HepG2 (cell line): Measurements from ENCODE around the gene EYA2. TPM values are rescaled to one million over a fixed set of nuclear protein-coding genes. Genes with fewer than 3 reads are reported as not detected.

Experiments
- ARID5B ChIP-seq: IDR thresholded peaks from 2 replicates; pipeline ENCODE4 v1.4.0; 2020; ENCODE audit warnings: mild to moderate bottlenecking, missing genetic modification reagents
- DNMT1 ChIP-seq: sonication (generic); formaldehyde crosslinking; IDR thresholded peaks from 2 replicates; pipeline ENCODE4 v1.5.1; 2020; ENCODE audit warnings: mild to moderate bottlenecking, missing genetic modification reagents
- ERF ChIP-seq: IDR thresholded peaks from 2 replicates; pipeline ENCODE4 v1.6.1; 2018; ENCODE audit warnings: missing biosample characterization, missing genetic modification reagents
- FOXO4 ChIP-seq: sonication (generic); formaldehyde crosslinking; conservative IDR thresholded peaks from 2 replicates; pipeline ENCODE4 v1.8.1; 2023; ENCODE audit warnings: missing genetic modification reagents
- RFX1 ChIP-seq: fragments of 450-650 bp; IDR thresholded peaks from 2 replicates; pipeline ENCODE4 v1.6.1; 2017
- ZNF207 ChIP-seq: fragments of 450-650 bp; IDR thresholded peaks from 2 replicates; pipeline ENCODE4 v1.6.1; 2016; ENCODE audit warnings: antibody characterized with exemption, borderline replicate concordance
- ZNF337 ChIP-seq: sonication (generic); formaldehyde crosslinking; IDR thresholded peaks from 2 replicates; pipeline ENCODE4 v1.5.1; 2020; ENCODE audit warnings: missing genetic modification reagents, low read depth, mild to moderate bottlenecking, borderline replicate concordance
- ZNF367 ChIP-seq: sonication (generic); formaldehyde crosslinking; IDR thresholded peaks from 2 replicates; pipeline ENCODE4 v1.4.0; 2020; ENCODE audit warnings: missing genetic modification reagents, borderline replicate concordance
- ZNF549 ChIP-seq: sonication (generic); formaldehyde crosslinking; IDR thresholded peaks from 2 replicates; pipeline ENCODE4 v1.5.0; 2020; ENCODE audit warnings: missing genetic modification reagents
- ZNF580 ChIP-seq: IDR thresholded peaks from 2 replicates; pipeline ENCODE4 v1.6.1; 2016; ENCODE audit warnings: low read depth, borderline replicate concordance
- polyA plus RNA-seq, 8 experiments: library from polyadenylated mRNA; depleted of rRNA in 3 of 8; stranded (reverse) in 7 of 8; unstranded in 1 of 8; fragments of >200 nt; fragmentation: Illumina TruSeq in 4 of 8; extraction: Trizol in 4 of 8; gene quantifications; 2 replicates each; pipeline versions ENCODE4 v1.2.1 to v1.2.3, GENCODE V29; 2011 to 2016; ENCODE audit warnings: low read depth in 4 of 8, missing spikeins in 1 of 8, mixed read lengths in 1 of 8; ENCODE audit not compliant: insufficient read depth in 1 of 8
- total RNA-seq, 5 experiments: library from RNA; depleted of rRNA; stranded (reverse); fragments of >200 nt; fragmentation: Illumina TruSeq; extraction: Trizol; gene quantifications; 2 replicates each; pipeline ENCODE4 v1.2.3, GENCODE V29; 2016; ENCODE audit warnings: low read depth in 1 of 5
- TF ChIP-seq, protein P1 (sequence below): sonication (generic); formaldehyde crosslinking; IDR thresholded peaks from 2 replicates; pipeline ENCODE4 v1.5.0; 2020; ENCODE audit warnings: mild to moderate bottlenecking, missing genetic modification reagents, borderline replicate concordance
- TF ChIP-seq, protein P2 (sequence below): sonication (generic); formaldehyde crosslinking; conservative IDR thresholded peaks from 2 replicates; pipeline ENCODE4 v1.5.0; 2020; ENCODE audit warnings: missing genetic modification reagents

Gene EYA2
- total and polyA plus RNA-seq, 2 of the 13 experiments (the other 11 are each of a cell fraction or from before 2014, with no cell fraction given) = not detected

DNA sequence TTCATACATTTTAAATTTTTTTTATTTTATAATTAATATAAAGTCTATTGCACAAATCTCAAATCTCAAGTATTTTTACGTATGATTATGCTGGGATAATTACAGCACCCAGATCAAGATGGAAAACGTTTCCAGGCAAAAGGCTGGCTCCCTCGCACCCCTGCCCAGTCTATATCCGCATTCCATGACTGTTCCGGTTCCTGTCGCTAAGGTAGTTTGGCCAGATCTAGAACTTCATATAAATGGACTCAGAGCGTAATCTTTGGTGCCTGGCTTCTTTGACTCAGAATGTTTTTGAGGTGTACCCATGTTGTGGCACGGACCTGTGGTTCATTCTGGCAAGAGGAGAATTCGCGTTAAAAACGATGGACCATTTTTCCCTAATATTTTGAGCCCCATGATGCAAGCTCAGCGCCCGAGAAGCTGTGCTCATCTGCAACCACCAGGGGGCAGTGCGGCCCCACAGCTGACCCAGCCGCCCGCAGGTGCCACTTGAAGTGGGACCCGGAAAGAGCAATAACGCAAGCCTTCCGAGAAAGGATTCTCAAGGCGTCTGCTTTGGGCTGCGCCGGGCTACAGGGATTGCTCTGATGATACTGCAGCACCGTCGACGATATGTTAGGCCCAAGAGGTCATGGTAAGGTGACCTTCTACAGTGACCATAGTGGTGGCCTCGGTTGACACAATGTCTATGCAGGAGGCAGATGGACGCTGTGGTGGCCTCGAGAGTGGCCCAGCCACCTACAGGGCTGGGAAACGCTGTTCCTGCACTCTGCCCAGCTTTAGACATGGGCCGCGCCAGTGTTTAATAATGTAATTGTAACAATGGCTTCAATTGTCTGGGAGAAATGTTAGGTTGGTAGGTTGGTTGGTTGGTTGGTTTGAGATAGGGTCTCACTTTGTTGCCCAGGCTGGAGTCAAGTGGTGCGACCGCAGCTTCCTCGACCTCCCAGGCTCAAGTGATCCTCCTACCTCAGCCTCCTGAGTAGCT lies 301.7 kb downstream of the EYA2 start (continued):
- TF ChIP-seq, protein P1, sequence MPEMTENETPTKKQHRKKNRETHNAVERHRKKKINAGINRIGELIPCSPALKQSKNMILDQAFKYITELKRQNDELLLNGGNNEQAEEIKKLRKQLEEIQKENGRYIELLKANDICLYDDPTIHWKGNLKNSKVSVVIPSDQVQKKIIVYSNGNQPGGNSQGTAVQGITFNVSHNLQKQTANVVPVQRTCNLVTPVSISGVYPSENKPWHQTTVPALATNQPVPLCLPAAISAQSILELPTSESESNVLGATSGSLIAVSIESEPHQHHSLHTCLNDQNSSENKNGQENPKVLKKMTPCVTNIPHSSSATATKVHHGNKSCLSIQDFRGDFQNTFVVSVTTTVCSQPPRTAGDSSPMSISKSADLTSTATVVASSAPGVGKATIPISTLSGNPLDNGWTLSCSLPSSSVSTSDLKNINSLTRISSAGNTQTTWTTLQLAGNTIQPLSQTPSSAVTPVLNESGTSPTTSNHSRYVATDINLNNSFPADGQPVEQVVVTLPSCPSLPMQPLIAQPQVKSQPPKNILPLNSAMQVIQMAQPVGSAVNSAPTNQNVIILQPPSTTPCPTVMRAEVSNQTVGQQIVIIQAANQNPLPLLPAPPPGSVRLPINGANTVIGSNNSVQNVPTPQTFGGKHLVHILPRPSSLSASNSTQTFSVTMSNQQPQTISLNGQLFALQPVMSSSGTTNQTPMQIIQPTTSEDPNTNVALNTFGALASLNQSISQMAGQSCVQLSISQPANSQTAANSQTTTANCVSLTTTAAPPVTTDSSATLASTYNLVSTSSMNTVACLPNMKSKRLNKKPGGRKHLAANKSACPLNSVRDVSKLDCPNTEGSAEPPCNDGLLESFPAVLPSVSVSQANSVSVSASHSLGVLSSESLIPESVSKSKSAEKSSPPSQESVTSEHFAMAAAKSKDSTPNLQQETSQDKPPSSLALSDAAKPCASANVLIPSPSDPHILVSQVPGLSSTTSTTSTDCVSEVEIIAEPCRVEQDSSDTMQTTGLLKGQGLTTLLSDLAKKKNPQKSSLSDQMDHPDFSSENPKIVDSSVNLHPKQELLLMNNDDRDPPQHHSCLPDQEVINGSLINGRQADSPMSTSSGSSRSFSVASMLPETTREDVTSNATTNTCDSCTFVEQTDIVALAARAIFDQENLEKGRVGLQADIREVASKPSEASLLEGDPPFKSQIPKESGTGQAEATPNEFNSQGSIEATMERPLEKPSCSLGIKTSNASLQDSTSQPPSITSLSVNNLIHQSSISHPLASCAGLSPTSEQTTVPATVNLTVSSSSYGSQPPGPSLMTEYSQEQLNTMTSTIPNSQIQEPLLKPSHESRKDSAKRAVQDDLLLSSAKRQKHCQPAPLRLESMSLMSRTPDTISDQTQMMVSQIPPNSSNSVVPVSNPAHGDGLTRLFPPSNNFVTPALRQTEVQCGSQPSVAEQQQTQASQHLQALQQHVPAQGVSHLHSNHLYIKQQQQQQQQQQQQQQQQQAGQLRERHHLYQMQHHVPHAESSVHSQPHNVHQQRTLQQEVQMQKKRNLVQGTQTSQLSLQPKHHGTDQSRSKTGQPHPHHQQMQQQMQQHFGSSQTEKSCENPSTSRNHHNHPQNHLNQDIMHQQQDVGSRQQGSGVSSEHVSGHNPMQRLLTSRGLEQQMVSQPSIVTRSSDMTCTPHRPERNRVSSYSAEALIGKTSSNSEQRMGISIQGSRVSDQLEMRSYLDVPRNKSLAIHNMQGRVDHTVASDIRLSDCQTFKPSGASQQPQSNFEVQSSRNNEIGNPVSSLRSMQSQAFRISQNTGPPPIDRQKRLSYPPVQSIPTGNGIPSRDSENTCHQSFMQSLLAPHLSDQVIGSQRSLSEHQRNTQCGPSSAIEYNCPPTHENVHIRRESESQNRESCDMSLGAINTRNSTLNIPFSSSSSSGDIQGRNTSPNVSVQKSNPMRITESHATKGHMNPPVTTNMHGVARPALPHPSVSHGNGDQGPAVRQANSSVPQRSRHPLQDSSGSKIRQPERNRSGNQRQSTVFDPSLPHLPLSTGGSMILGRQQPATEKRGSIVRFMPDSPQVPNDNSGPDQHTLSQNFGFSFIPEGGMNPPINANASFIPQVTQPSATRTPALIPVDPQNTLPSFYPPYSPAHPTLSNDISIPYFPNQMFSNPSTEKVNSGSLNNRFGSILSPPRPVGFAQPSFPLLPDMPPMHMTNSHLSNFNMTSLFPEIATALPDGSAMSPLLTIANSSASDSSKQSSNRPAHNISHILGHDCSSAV (CRISPR knock-in tag) = no peak
- TF ChIP-seq ZNF337 (CRISPR knock-in tag) (0 out of 2 replicates have a peak, but pooled peaks have one; percentile 62), ZNF367 (CRISPR knock-in tag) (no peak), RFX1 (no peak), DNMT1 (CRISPR knock-in tag) (no peak; the same call in 1 of the 2 replicates), ERF (peak; percentile 84; the same call in 1 of the 2 replicates), ZNF207 (no peak), ARID5B (peak; percentile 70), ZNF580 (CRISPR knock-in tag) (peak; percentile 85; the same call in 1 of the 2 replicates), ZNF549 (CRISPR knock-in tag) (no peak), FOXO4 (no peak)
- TF ChIP-seq, protein P2, sequence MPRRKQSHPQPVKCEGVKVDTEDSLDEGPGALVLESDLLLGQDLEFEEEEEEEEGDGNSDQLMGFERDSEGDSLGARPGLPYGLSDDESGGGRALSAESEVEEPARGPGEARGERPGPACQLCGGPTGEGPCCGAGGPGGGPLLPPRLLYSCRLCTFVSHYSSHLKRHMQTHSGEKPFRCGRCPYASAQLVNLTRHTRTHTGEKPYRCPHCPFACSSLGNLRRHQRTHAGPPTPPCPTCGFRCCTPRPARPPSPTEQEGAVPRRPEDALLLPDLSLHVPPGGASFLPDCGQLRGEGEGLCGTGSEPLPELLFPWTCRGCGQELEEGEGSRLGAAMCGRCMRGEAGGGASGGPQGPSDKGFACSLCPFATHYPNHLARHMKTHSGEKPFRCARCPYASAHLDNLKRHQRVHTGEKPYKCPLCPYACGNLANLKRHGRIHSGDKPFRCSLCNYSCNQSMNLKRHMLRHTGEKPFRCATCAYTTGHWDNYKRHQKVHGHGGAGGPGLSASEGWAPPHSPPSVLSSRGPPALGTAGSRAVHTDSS = no peak
